GM18517 (cell line): ENCODE measurements around the gene CLEC18B.
"Not testable (repeated sequence)": the region's sequence is repeated elsewhere in the genome, so short reads cannot be mapped to it uniquely, and the experiment has no call there.

Source experiments
- ATAC-seq: cut with Tn5 transposase; IDR thresholded peaks from one replicate; pipeline ENCODE4 v1.9.1; 2021; ENCODE audit warnings: mild to moderate bottlenecking, moderate library complexity; ENCODE audit not compliant: unreplicated experiment

The CLEC18B gene

DNA sequence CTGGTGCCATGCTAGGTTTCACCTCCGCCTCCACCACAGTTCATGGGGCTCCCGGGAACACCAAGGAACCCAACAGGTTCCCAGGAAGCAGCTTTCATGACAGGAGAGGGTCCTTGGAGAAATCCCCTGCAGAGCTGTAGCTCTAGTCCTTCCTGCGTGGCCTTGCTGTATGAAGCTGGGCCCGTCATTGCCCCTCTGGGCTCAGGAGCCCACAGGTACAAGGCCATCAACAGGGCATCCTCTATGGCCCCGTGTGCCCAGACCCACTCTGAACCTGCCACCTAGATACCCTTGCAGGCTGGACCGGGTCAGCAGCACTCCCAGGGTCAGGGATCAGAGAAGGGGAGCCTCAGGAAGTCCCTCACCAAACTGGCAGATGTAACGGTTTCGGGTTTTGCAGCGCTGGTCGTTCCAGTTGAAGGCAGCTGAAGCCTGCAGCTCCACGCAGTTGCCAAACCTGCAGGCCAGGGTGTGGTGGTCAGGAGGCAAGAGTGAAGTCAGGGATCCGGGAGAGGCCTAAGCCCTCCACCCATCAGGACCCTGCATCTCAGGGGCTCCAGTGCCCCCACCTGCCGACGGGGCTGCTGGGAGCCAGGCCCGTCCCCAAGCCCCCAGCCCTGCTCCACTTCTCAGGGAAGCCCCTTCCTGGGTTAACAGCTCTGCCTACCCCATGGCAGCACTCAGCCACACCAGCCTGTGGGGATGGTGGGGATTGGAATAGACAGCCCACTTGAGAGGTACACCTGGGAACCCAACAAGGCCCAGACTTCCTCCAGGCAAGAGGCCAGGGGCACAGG, 11.9 kb downstream of the CLEC18B start:
- ATAC-seq, result not testable (repeated sequence)

DNA sequence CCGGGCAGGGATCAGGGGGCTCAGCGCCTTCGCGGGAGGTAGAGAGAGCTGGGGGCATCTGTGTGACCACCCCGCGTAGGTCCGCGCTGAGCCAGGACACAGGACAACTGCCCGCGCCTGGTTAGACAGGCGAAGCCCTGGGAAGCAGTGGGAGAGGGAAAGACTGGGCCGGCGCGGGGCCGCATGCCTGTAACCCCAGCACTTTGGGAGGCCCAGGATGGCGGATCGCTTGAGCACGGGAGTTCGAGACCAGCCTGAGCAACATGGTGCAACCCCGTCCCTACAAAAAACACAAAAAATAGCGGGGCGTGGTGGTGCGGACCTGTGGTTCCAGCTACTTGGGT, 13.9 kb downstream of the CLEC18B start:
- ATAC-seq, result not testable (repeated sequence)

- not testable (repeated sequence) for ATAC-seq
Observed at GRCh38 chr16:74406600-74407361, 14.5 kb downstream of the CLEC18B start.

GRCh38 chr16:74404148-74404933, 16.9 kb downstream of the CLEC18B start:
- not testable (repeated sequence) for ATAC-seq

- ATAC-seq, result not testable (repeated sequence)
Observed at GRCh38 chr16:74400238-74400637, 21.0 kb downstream of the CLEC18B start.

- not testable (repeated sequence) for ATAC-seq
Observed at GRCh38 chr16:74398212-74398895, 22.9 kb downstream of the CLEC18B start.

- ATAC-seq, result not testable (repeated sequence)
Observed at GRCh38 chr16:74396521-74397017, 24.7 kb downstream of the CLEC18B start.

DNA sequence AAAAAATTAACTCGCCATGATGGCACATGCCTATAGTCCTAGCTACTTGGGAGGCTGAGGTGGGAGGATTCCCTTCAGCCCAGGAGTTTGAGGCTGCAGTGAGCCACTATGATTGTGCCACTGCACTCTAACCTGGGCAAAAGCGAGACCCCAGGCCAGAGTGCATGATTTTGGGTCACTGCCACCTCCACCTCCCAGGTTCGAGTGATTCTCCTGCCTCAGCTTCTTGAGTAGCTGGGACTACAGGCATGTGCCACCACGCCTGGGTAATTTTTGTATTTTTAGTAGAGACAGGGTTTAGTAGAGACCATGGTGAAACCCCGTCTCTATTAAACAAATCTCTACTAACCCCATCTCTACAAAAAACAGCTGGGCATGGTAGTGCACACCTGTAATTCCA, 26.7 kb downstream of the CLEC18B start:
- not testable (repeated sequence) for ATAC-seq

DNA sequence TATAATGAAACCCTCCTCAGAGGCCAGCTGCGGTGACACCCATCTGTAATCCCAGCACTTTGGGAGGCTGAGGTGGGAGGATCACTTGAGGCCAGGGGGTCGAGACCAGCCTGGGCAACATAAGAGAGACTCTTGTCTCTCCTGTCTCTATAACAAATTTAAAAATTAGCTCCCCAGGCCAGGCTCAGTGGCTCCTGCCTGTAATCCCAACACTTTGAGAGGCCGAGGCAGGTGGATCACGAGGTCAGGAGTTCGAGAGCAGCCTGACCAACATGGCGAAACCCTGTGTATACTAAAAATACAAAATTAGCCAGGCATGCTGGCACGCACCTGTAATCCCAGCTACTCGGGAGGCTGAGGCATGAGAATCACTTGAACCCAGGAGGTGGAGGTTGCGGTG, 27.1 kb downstream of the CLEC18B start:
- ATAC-seq, result not testable (repeated sequence)

DNA sequence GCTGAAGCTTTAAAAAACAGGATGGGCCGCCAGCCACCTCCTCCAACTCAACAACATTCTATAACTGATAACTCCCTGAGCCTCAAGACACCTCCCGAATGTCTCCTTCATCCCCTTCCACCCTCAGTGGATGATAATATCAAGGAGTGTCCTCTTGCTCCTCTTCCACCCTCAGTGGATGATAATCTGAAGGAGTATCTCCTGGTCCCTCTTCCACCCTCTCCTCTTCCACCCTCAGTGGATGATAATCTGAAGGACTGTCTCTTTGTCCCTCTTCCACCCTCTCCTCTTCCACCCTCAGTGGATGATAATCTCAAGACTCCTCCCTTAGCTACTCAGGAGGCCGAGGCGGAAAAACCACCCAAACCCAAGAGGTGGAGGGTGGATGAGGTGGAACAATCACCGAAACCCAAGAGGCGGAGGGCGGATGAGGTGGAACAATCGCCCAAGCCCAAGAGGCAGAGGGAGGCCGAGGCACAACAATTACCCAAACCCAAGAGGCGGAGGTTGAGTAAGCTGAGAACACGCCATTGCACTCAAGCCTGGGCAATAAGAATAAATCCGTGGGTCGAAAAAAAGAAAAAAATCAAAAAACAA, 29.7 kb downstream of the CLEC18B start:
- not testable (repeated sequence) for ATAC-seq

- not testable (repeated sequence) for ATAC-seq
Observed at GRCh38 chr16:74382339-74383034, 38.8 kb downstream of the CLEC18B start.

DNA sequence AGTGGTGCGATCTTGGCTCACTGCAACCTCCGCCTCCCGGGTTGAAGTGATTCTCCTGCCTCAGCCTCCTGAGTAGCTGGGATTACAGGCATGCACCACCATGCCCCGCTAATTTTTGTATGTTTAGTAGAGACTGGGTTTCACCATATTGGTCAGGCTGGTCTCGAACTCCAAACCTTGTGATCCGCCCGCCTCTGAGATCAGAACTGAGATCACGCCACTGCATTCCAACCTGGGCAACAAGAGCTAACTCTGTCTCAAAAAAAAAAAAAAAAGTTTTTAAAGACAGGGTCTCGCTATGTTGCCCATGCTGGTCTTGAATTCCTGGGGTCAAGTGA, 47.5 kb downstream of the CLEC18B start:
- not testable (repeated sequence) for ATAC-seq

GRCh38 chr16:74372953-74373846, 48.1 kb downstream of the CLEC18B start:
- no peak for ATAC-seq

DNA sequence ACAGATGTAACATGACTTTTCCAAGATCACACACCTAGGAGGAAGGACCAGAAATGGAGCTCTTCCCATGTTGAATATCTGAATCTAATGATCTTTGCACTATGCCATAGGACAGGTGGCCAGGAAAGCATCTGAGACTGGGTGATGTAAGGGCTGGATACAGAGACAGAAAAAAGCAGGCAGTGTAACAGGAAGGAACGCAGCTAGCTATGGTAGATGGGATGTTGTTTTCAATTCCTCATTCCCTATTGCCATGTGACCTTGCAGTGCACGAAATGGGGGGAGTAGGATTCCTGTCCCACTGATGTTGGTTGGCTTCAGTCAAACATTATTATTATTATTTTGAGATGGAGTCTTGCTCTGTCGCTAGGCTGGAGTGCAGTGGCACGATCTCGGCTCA, 48.9 kb downstream of the CLEC18B start:
- no peak for ATAC-seq

GRCh38 chr16:74370338-74371135, 50.7 kb downstream of the CLEC18B start:
- ATAC-seq, result not testable (repeated sequence)

DNA sequence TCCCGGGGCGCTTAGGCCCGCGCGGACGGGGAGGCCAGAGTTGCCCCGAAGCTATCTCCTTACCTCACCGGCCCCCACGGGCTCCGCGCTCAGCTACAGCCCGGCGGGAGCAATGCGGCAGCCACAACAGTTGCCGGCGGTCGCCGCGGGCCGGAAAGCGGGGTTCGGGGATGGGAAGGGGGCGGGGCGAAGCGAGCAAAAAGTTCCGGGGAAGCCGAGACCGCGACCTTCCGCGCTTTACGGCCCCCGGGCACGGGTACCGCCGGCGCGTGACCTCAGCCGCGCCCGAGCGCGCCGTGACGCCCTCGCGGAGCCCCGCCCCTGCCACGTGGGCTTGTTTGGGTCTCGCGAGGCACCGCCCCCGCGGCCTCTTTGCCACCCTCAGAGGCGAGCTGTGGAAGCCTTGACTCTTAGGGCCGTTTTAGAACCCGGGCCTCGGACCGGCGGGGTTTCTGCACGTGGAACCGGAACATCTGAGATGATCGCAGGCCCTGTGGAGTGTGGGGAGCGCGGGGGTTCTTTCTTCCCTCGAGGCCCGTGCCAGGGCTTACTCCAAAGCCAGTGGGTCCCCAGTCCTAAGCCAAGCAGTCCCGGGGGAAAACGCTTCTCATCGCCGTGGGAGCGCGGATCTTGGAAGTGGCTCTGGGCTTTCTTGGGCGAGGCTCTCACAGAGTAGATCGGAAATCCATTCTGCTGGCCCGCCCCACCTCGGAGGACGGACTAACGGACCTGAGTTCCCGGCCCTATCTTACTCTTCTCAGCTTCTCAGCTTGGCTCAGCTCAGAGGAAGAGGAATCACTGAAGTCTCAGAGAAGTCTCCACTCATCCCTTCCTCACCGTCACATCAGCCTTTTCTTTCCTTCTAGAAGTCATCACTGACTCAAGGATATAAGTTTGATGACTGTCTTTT, 53.0 kb downstream of the CLEC18B start:
- peak; percentile 92 for ATAC-seq
